Measurements from ENCODE around the gene ZNF664. TPM values are rescaled to one million over a fixed set of nuclear protein-coding genes. Genes with fewer than 3 reads are reported as not detected.

ZNF664 gene
- total RNA-seq, 1 donor: 95.2 TPM

DNA sequence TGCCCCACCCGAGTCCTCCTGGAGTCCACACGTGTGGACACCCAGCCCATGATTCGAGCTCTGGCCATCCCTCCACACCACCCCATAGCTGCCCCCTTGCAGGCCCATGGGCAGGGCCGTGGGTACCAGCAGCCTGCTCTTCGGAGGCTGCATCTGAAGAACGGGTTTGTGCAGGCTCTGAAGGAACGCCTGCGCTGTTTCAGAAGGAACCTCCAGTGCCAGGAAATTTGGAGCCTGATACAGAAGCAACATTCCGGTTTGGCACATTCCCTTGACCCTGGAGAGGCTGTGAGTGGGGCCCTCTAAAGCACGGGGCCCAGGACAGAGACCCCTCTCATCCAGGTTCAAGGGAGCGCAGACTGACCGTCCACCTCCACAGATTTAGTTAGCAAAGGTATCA lies 57.0 kb downstream of the ZNF664 start:
- peak overlapping the region; percentile 76 for H2AFZ ChIP-seq (ENCODE audit: low read length)
- H4K20me1 ChIP-seq (ENCODE audit: insufficient read depth, low read length): no peaks in the 10 kb centered on the region
- no peak for TF ChIP-seq CTCF (IDR thresholded peaks at IDR 0.05; ENCODE audit: extremely low read depth, low read depth, low read length)
- no peaks in the 10 kb centered on the region for H3K36me3 ChIP-seq (ENCODE audit: insufficient read depth, low read length)
- DNase-seq (ENCODE audit: insufficient read length, low spot score, missing footprints): peak; percentile 76
- H3K27ac ChIP-seq (ENCODE audit: low read depth, low read length): peak overlapping the region; percentile 96
- H3K4me1 ChIP-seq (ENCODE audit: insufficient read depth, low read length): peaks cover 38% of the 10 kb centered on the region
- H3K4me2 ChIP-seq (ENCODE audit: insufficient read depth, low read length): peak overlapping the region; percentile 53
- no peaks in the 10 kb centered on the region for H3K79me2 ChIP-seq (ENCODE audit: insufficient read depth, low read length)
- no peaks in the 10 kb centered on the region for H3K9me3 ChIP-seq (ENCODE audit: low read depth, low read length)
- H3K27me3 ChIP-seq (ENCODE audit: insufficient read depth, low read length): no peaks in the 10 kb centered on the region
- peak overlapping the region; percentile 41 for H3K4me3 ChIP-seq (ENCODE audit: insufficient read depth, low read length)

DNA sequence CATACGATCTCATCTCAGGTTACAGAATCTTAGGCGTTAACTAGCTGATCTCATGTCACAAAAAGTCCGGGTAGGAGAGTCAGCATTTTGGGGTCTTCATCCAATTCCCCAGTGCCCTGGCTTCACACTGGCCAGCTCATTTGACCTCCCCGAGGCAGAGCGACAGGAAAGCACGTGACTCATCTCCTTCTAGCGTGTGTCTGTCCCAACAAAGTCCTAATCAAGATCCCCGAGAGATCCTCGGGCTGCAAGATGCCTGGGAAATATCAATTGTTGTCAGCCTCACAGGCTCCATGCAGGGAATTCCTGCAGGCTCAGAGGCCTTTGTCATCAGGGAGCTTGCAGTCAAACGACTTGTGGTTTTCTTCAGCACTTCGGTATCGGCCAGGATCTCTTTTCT lies 57.5 kb downstream of the ZNF664 start:
- H3K79me2 ChIP-seq (ENCODE audit: insufficient read depth, low read length): no peaks in the 10 kb centered on the region
- peak overlapping the region; percentile 41 for H3K4me3 ChIP-seq (ENCODE audit: insufficient read depth, low read length)
- H3K36me3 ChIP-seq (ENCODE audit: insufficient read depth, low read length): no peaks in the 10 kb centered on the region
- H3K4me1 ChIP-seq (ENCODE audit: insufficient read depth, low read length): peaks cover 38% of the 10 kb centered on the region
- DNase-seq (ENCODE audit: insufficient read length, low spot score, missing footprints): peak; percentile 94
- H2AFZ ChIP-seq (ENCODE audit: low read length): no peak overlapping the region
- H3K4me2 ChIP-seq (ENCODE audit: insufficient read depth, low read length): peak overlapping the region; percentile 53
- H3K27me3 ChIP-seq (ENCODE audit: insufficient read depth, low read length): no peaks in the 10 kb centered on the region
- TF ChIP-seq CTCF (IDR thresholded peaks at IDR 0.05; ENCODE audit: extremely low read depth, low read depth, low read length): no peak
- no peaks in the 10 kb centered on the region for H3K9me3 ChIP-seq (ENCODE audit: low read depth, low read length)
- H3K27ac ChIP-seq (ENCODE audit: low read depth, low read length): peak overlapping the region; percentile 96
- H4K20me1 ChIP-seq (ENCODE audit: insufficient read depth, low read length): no peaks in the 10 kb centered on the region

GRCh38 chr12:124031058-124031457 lies 58.0 kb downstream of the ZNF664 start:
- no peaks in the 10 kb centered on the region for H3K27me3 ChIP-seq (ENCODE audit: insufficient read depth, low read length)
- peak; percentile 75 for DNase-seq (ENCODE audit: insufficient read length, low spot score, missing footprints)
- peaks cover 37% of the 10 kb centered on the region for H3K4me1 ChIP-seq (ENCODE audit: insufficient read depth, low read length)
- no peak overlapping the region for H3K4me3 ChIP-seq (ENCODE audit: insufficient read depth, low read length)
- H3K9me3 ChIP-seq (ENCODE audit: low read depth, low read length): no peaks in the 10 kb centered on the region
- no peaks in the 10 kb centered on the region for H3K36me3 ChIP-seq (ENCODE audit: insufficient read depth, low read length)
- H3K4me2 ChIP-seq (ENCODE audit: insufficient read depth, low read length): peak overlapping the region; percentile 53
- H4K20me1 ChIP-seq (ENCODE audit: insufficient read depth, low read length): no peaks in the 10 kb centered on the region
- H3K27ac ChIP-seq (ENCODE audit: low read depth, low read length): peak overlapping the region; percentile 96
- peak overlapping the region; percentile 23 for H2AFZ ChIP-seq (ENCODE audit: low read length)
- no peak for TF ChIP-seq CTCF (IDR thresholded peaks at IDR 0.05; ENCODE audit: extremely low read depth, low read depth, low read length)
- H3K79me2 ChIP-seq (ENCODE audit: insufficient read depth, low read length): no peaks in the 10 kb centered on the region

DNA sequence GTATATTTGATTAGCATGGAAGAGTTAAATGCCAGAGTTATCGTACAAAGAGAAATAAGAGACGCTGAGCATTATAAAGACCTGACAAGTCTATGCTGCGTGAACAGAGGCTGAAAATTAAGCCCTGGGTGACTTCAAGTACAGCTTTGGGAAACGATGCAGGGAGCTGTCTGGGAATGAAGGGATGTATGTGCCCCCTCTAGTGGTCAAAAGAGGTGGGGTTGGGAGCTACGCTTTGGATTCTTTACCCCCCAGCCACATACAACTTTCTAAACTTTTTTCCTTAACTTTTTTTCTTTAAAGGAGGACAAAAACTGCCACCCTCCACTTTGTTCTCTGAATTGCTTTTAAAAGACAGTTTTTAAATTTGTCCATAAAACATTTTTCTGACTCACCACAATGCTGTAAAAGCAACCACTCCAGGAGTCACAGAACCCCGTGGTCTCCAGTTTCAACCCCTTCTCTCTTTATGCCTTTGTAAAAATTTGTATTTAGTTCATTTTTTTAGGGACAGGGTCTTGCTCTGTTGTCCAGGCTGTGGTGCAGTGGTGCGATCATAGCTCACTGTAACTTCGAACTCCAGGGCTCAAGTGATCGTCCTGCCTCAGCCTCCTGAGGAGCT lies 59.4 kb downstream of the ZNF664 start:
- Histone ChIP-seq H2AFZ (ENCODE audit: low read length) (no peak overlapping the region), H3K4me2 (ENCODE audit: insufficient read depth, low read length) (no peak overlapping the region), H3K79me2 (ENCODE audit: insufficient read depth, low read length) (no peaks in the 10 kb centered on the region), H3K27ac (ENCODE audit: low read depth, low read length) (peak overlapping the region; percentile 35), H3K36me3 (ENCODE audit: insufficient read depth, low read length) (no peaks in the 10 kb centered on the region), H3K9me3 (ENCODE audit: low read depth, low read length) (no peaks in the 10 kb centered on the region), H3K4me1 (ENCODE audit: insufficient read depth, low read length) (peaks cover 33% of the 10 kb centered on the region), H3K4me3 (ENCODE audit: insufficient read depth, low read length) (no peak overlapping the region), H4K20me1 (ENCODE audit: insufficient read depth, low read length) (no peaks in the 10 kb centered on the region), H3K27me3 (ENCODE audit: insufficient read depth, low read length) (no peaks in the 10 kb centered on the region)
- peak; percentile 93 for DNase-seq (ENCODE audit: insufficient read length, low spot score, missing footprints)
- peak; percentile 98 for TF ChIP-seq CTCF (IDR thresholded peaks at IDR 0.05; ENCODE audit: extremely low read depth, low read depth, low read length)
